SJSA1 (cell line): ENCODE results near the gene COA8. TPM values are rescaled to one million over a fixed set of nuclear protein-coding genes. Genes with fewer than 3 reads are reported as not detected.
A peak's percentile ranks its signal among the peaks of the same experiment; 100 is the strongest.
"Not testable (repeated sequence)": the region's sequence is repeated elsewhere in the genome, so short reads cannot be mapped to it uniquely, and the experiment has no call there.

Source experiments
- DNase-seq, 2 experiments: peaks; one replicate each; pipeline ENCODE4 v3.0.0-alpha.2; 2015 to 2020; ENCODE audit warnings: low spot score in 2 of 2, low read depth in 1 of 2
- H3K27ac ChIP-seq: fragments of 250-450 bp; sonication (Bioruptor Pico); 2 replicates; pipeline ENCODE4 v1.5.1; 2020; ENCODE audit warnings: mild to moderate bottlenecking, moderate library complexity
- H3K27me3 ChIP-seq: fragments of 250-450 bp; sonication (Bioruptor Pico); replicated peaks from 2 replicates; pipeline ENCODE4 v1.5.1; 2020; ENCODE audit warnings: mild to moderate bottlenecking, moderate library complexity
- H3K36me3 ChIP-seq: fragments of 250-450 bp; sonication (Bioruptor Pico); 2 replicates; pipeline ENCODE4 v1.5.1; 2020; ENCODE audit warnings: mild to moderate bottlenecking
- H3K4me1 ChIP-seq: fragments of 250-450 bp; sonication (Bioruptor Pico); replicated peaks from 2 replicates; pipeline ENCODE4 v1.6.1; 2021; ENCODE audit warnings: mild to moderate bottlenecking
- H3K4me3 ChIP-seq: fragments of 250-450 bp; sonication (Bioruptor Pico); 2 replicates; pipeline ENCODE4 v1.5.1; 2020; ENCODE audit warnings: mild to moderate bottlenecking
- H3K9me3 ChIP-seq: fragments of 250-450 bp; sonication (Bioruptor Pico); replicated peaks from 2 replicates; pipeline ENCODE4 v1.5.1; 2020; ENCODE audit warnings: mild to moderate bottlenecking
- total RNA-seq: library from RNA; depleted of rRNA; stranded (reverse); fragments of >200 nt; shearing (Covaris generic); gene quantifications from 2 replicates; pipeline ENCODE4 v1.2.3, GENCODE V29; 2014

The COA8 gene
- total RNA-seq, 1 experiment from 2014 or later = 43.4 TPM

DNA sequence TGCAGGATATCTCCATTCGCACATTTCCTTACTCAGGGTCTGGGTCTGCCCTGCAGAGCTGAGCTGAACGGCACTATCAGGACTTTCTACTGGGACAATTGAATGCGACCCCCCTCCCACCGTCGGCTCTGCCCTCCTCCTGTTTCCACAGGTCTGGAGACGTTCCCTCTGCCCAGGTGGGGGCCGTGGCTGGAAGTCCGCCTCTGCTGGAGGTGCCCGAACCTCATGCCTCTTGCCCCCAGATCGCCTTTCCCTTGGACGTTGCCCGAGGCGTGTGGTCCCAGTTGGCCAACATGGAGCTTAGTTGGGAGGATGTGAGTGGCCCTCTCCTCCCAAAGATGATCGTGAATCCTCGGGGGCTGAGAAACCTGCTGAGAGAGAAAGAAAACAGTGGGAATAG is 45.1 kb downstream of the COA8 start:
- DNase-seq = no peak
- Histone ChIP-seq H3K4me3 (no peak overlapping the region), H3K36me3 (no peaks in the 10 kb centered on the region), H3K27me3 (no peaks in the 10 kb centered on the region), H3K27ac (no peak overlapping the region), H3K9me3 (peaks cover 5% of the 10 kb centered on the region), H3K4me1 (peaks cover 12% of the 10 kb centered on the region)

DNA sequence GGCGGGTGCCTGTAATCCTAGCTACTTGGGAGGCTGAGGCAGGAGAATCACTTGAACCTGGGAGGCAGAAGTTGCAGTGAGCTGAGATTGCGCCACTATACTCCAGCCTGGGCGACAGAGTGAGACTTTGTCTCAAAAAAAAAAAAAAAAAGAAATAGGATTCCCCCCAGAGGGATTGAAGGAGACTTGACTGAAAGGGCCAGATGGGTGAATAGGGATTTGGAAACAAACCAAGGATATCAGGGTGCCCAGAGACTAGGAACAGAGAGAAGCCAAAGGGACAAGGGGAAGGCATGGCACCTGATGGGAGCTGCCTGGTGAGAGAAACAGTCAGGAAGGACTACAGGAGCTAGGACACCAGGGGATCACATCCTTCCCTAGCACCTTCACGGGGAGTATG is 46.3 kb downstream of the COA8 start:
- H3K9me3 ChIP-seq, H3K36me3 ChIP-seq, H3K4me3 ChIP-seq, H3K27me3 ChIP-seq, DNase-seq, H3K27ac ChIP-seq: not testable (repeated sequence)
- peaks cover 12% of the 10 kb centered on the region for H3K4me1 ChIP-seq

GRCh38 chr14:103611215-103611614 is 48.5 kb downstream of the COA8 start:
- peaks cover 5% of the 10 kb centered on the region for H3K9me3 ChIP-seq

GRCh38 chr14:103613517-103613916 is 50.8 kb downstream of the COA8 start:
- DNase-seq = peak in 1 of 2 experiments; percentile 21
- Histone ChIP-seq H3K9me3 (peaks cover 5% of the 10 kb centered on the region), H3K27me3 (no peaks in the 10 kb centered on the region), H3K4me1 (no peaks in the 10 kb centered on the region), H3K36me3 (no peaks in the 10 kb centered on the region), H3K27ac (no peak overlapping the region), H3K4me3 (no peak overlapping the region)

More at GRCh38 chr14:103611215-103611614, 48.5 kb downstream of the COA8 start:
- DNase-seq = no peak
- Histone ChIP-seq H3K4me1 (peaks cover 12% of the 10 kb centered on the region), H3K27me3 (no peaks in the 10 kb centered on the region), H3K4me3 (no peak overlapping the region), H3K27ac (no peak overlapping the region), H3K36me3 (no peaks in the 10 kb centered on the region)

GRCh38 chr14:103616635-103617300 is 54.0 kb downstream of the COA8 start:
- DNase-seq = no peak
- H3K36me3 ChIP-seq = no peaks in the 10 kb centered on the region
- peaks cover 4% of the 10 kb centered on the region; the same call in 1 of the 2 replicates for H3K4me1 ChIP-seq
- H3K27ac ChIP-seq = no peak overlapping the region
- H3K27me3 ChIP-seq = no peaks in the 10 kb centered on the region
- no peaks in the 10 kb centered on the region for H3K9me3 ChIP-seq
- no peak overlapping the region for H3K4me3 ChIP-seq

DNA sequence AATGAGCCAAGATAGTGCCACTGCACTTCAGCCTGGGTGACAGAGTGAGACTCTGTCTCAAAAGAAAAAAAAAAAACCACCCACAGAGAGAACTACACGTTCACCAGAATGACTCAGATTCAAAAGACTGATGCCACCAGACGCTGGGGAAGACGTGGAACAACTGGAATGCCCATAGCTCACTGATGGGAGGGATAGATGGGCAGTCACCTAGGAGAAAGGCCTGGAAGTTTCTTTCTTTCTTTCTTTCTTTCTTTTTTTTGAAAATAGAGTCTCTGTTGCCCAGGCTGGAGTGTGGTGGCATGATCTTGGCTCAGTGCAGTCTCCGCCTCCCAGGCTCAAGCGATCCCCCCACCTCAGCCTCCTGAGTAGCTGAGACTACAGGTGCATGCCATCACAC is 56.3 kb downstream of the COA8 start:
- Histone ChIP-seq H3K9me3 (no peaks in the 10 kb centered on the region), H3K27ac (no peak overlapping the region), H3K36me3 (no peaks in the 10 kb centered on the region), H3K4me3 (no peak overlapping the region), H3K27me3 (no peaks in the 10 kb centered on the region), H3K4me1 (peaks cover 6% of the 10 kb centered on the region)
- DNase-seq = peak; percentile 33 to 57

DNA sequence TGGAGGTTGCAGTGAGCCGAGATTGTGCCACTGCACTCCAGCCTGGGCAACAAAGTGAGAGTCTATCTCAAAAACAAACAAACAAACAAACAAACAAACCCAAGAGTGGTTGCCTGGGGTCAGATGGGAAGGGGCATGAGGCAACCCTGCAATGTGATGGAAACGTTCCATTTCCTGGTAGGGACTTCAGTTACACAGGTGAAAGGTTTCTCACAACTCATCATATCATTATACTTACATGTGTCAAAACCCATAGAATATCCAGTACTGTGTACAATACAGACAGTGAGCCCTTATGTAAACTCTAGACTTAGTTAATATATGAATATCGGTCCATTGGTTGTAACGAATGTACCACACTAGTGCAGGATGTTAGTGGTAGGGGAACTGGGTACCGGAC is 59.1 kb downstream of the COA8 start:
- Histone ChIP-seq H3K27ac (no peak overlapping the region), H3K4me3 (no peak overlapping the region), H3K9me3 (no peaks in the 10 kb centered on the region), H3K4me1 (peaks cover 23% of the 10 kb centered on the region), H3K36me3 (no peaks in the 10 kb centered on the region), H3K27me3 (no peaks in the 10 kb centered on the region)
- DNase-seq = no peak

DNA sequence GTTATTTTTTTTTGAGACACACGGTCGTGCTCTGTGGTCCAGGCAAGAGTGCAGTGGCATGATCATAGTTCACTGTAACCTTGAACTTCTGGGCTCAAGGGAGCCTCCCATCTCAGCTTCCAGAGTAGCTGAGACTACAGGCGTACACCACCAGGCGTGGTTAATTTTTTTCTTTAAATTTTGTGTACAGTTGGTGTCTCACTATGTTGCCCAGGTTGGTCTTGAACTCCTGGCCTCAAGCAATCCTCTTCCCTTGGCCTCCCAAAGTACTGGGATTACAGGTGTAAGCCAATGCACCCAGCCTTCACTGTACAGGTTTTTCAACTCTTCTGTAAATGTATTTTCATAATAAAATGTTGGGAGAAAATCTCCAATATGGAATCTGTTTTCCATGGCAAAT is 60.5 kb downstream of the COA8 start:
- H3K9me3 ChIP-seq = no peaks in the 10 kb centered on the region
- no peak for DNase-seq
- H3K27ac ChIP-seq = no peak overlapping the region
- no peak overlapping the region for H3K4me3 ChIP-seq
- no peaks in the 10 kb centered on the region for H3K36me3 ChIP-seq
- peaks cover 36% of the 10 kb centered on the region for H3K4me1 ChIP-seq
- no peaks in the 10 kb centered on the region for H3K27me3 ChIP-seq

GRCh38 chr14:103623883-103624482 is 61.2 kb downstream of the COA8 start:
- H3K9me3 ChIP-seq = no peaks in the 10 kb centered on the region
- no peaks in the 10 kb centered on the region for H3K27me3 ChIP-seq
- H3K4me1 ChIP-seq = peaks cover 42% of the 10 kb centered on the region
- H3K36me3 ChIP-seq = no peaks in the 10 kb centered on the region
- H3K4me3 ChIP-seq = no peak overlapping the region
- DNase-seq = no peak
- 0 out of 2 replicates have a peak overlapping the region, but pooled peaks have one; percentile 38 for H3K27ac ChIP-seq

GRCh38 chr14:103624860-103625259 is 62.1 kb downstream of the COA8 start:
- DNase-seq = peak; percentile 48 to 84
- Histone ChIP-seq H3K36me3 (peaks cover 8% of the 10 kb centered on the region), H3K27me3 (no peaks in the 10 kb centered on the region), H3K9me3 (no peaks in the 10 kb centered on the region), H3K4me1 (peaks cover 38% of the 10 kb centered on the region), H3K27ac (peak overlapping the region; percentile 38), H3K4me3 (no peak overlapping the region)

GRCh38 chr14:103625356-103626095 is 62.8 kb downstream of the COA8 start:
- peaks cover 15% of the 10 kb centered on the region for H3K36me3 ChIP-seq
- H3K4me1 ChIP-seq = peaks cover 40% of the 10 kb centered on the region
- H3K4me3 ChIP-seq = no peak overlapping the region
- no peaks in the 10 kb centered on the region for H3K9me3 ChIP-seq
- no peak for DNase-seq
- peak overlapping the region; percentile 38 for H3K27ac ChIP-seq
- H3K27me3 ChIP-seq = no peaks in the 10 kb centered on the region

DNA sequence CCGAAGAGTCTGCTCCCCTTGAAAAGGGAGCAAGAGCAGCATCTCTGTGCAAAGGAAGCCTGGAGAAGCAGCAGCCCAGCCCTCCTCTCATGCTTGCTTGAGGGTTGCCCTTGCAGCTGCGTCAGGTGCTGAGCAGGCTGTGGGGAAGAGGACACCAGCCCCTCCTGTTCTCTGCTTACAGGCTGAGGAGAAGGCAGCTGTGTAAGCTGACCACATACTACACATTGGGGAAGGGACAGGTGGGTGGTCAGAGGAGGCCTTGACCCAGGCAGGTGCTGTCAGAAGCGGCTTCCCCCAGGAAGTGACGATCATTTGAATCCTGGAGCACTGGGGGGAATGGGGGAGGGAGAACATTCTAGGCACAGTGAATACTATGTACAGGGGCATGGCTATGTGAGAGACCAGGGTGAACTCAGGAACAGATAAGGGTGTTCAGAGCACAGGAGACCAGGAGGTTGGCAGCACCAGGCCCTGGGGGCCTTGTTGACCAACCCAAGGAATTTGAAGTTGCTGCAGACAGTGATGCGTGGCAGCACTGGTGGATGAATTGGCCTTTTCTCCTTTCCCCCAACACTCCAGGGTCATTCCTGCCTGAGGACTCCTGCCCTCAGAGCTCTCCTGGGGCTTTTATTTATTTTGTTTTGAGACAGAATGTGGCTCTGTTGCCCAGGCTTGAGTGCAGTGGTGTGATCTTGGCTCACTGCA is 63.5 kb downstream of the COA8 start:
- Histone ChIP-seq H3K4me1 (peaks cover 43% of the 10 kb centered on the region), H3K27ac (no peak overlapping the region), H3K27me3 (no peaks in the 10 kb centered on the region), H3K9me3 (no peaks in the 10 kb centered on the region), H3K36me3 (peaks cover 20% of the 10 kb centered on the region), H3K4me3 (no peak overlapping the region)
- DNase-seq = no peak

DNA sequence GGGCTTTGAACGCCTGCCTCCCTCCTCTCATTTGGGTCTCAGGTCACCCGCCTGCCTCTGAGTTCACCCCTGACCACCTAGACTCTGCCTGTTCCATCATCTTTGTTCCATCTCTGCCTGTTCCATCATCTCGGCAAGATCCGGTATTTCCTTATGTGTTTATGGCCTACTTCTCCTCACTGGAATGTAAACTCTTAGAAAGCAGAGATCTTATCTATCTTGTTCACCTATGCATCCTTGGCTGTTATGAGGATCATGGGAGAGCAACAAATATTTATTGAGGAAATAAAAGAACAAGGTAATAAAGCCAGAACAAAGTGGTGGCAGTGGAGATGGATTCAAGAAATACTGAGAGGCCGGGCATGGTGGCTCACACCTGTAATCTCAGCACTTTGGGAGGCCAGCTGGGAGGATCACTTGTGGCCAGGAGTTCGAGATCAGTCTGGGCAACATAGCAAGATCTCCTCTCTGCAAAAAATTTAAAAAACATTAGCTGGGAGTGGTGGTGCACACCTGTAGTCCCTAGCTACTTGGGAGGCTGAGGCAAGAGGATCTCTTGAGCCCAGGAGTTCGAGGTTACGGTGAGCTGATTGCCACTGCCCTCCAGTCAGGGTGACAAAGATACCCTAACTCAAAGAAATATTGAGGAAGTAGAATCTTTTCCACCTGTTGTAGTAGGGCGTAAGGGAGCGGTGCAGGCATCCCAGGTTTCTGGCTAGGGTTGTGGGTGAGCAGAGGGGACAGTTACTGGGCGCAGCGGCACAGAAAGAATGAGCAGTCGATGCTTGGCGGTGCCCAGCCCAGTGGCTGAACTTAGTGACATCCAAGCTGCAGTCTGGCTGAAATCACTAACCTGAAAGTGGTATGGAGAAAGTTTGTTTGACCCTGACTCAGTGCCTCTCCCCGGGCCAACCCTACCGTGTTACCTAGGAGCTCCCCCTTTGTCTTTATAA is 64.6 kb downstream of the COA8 start:
- Histone ChIP-seq H3K4me3 (no peak overlapping the region), H3K36me3 (peaks cover 30% of the 10 kb centered on the region), H3K27me3 (no peaks in the 10 kb centered on the region), H3K27ac (peak overlapping the region; percentile 92; the same call in 1 of the 2 replicates), H3K4me1 (peaks cover 43% of the 10 kb centered on the region), H3K9me3 (no peaks in the 10 kb centered on the region)
- DNase-seq = no peak
